ENCODE measurements around the gene SRI. TPM values are rescaled to one million over a fixed set of nuclear protein-coding genes. Genes with fewer than 3 reads are reported as not detected.

The SRI gene
- total RNA-seq, 1 experiment from 2014 or later, result 136 TPM

- no peaks in the 10 kb centered on the region for H3K27me3 Mint-ChIP-seq (ENCODE audit: low read depth)
- Histone ChIP-seq H4K20me1 (ENCODE audit: control insufficient read depth, insufficient read depth, insufficient read length) (peaks cover 3% of the 10 kb centered on the region), H3K23me2 (ENCODE audit: insufficient read length, low read depth, low read length, poor library complexity, severe bottlenecking) (no peaks in the 10 kb centered on the region), H2AK5ac (ENCODE audit: insufficient read length, low read length) (no peak overlapping the region), H3T11ph (ENCODE audit: low read length) (no peak overlapping the region), H2BK20ac (ENCODE audit: low read depth, low read length, poor library complexity, severe bottlenecking) (no peak overlapping the region), H3K4ac (ENCODE audit: low read depth, low read length) (no peak overlapping the region), H3K27ac (ENCODE audit: insufficient read length, low read depth, low read length) (no peak overlapping the region), H2BK12ac (ENCODE audit: insufficient read length, low read depth, low read length) (no peak overlapping the region), H3K27me3 (ENCODE audit: insufficient read depth, low read length) (no peaks in the 10 kb centered on the region), H4K5ac (ENCODE audit: insufficient read length, low read depth, low read length) (no peak overlapping the region), H3K4me1 (ENCODE audit: insufficient read depth, low read length) (peaks cover 9% of the 10 kb centered on the region; the same call in 1 of the 2 replicates), H3K23ac (ENCODE audit: insufficient read length, low read depth, low read length) (no peak overlapping the region), H2BK15ac (ENCODE audit: low read depth, low read length) (no peak overlapping the region), H3K79me1 (ENCODE audit: insufficient read depth, low read depth, low read length, poor library complexity, severe bottlenecking) (no peaks in the 10 kb centered on the region), H4K8ac (replicated peaks; ENCODE audit: insufficient read length, low read depth, low read length) (no peak overlapping the region), H3K9me3 (ENCODE audit: control insufficient read depth, low read depth, low read length) (no peaks in the 10 kb centered on the region), H2BK5ac (ENCODE audit: insufficient read length, low read length) (no peak overlapping the region), H2AFZ (ENCODE audit: low read length) (no peak overlapping the region), H3K9ac (ENCODE audit: extremely low read depth, insufficient read length, low read length) (no peak overlapping the region), H2BK120ac (ENCODE audit: low read depth, low read length, poor library complexity, severe bottlenecking) (no peak overlapping the region), H3K79me2 (ENCODE audit: insufficient read depth, low read length) (no peaks in the 10 kb centered on the region), H3K14ac (ENCODE audit: insufficient read depth, low read length) (no peak overlapping the region), H3K4me2 (ENCODE audit: insufficient read depth, insufficient read length, low read length) (peak overlapping the region; percentile 0), H3K18ac (ENCODE audit: insufficient read length, low read depth, low read length) (no peak overlapping the region), H3K56ac (ENCODE audit: insufficient read length, low read depth, low read length) (no peak overlapping the region), H4K91ac (ENCODE audit: insufficient read length, low read depth, low read length) (no peak overlapping the region)
- H3K36me3 Mint-ChIP-seq (ENCODE audit: insufficient read depth in 1 of 3, low read depth in 3 of 3), result peaks cover 13 to 28% (median 19%) of the 10 kb centered on the region in 3 experiments; a peak in 6 of 7 replicates
- peaks cover 17 to 29% of the 10 kb centered on the region in 2 experiments for H3K4me1 Mint-ChIP-seq
- no peaks in the 10 kb centered on the region for H3K9me3 Mint-ChIP-seq
- DNase-seq, result no peak
- TF ChIP-seq, protein P1, sequence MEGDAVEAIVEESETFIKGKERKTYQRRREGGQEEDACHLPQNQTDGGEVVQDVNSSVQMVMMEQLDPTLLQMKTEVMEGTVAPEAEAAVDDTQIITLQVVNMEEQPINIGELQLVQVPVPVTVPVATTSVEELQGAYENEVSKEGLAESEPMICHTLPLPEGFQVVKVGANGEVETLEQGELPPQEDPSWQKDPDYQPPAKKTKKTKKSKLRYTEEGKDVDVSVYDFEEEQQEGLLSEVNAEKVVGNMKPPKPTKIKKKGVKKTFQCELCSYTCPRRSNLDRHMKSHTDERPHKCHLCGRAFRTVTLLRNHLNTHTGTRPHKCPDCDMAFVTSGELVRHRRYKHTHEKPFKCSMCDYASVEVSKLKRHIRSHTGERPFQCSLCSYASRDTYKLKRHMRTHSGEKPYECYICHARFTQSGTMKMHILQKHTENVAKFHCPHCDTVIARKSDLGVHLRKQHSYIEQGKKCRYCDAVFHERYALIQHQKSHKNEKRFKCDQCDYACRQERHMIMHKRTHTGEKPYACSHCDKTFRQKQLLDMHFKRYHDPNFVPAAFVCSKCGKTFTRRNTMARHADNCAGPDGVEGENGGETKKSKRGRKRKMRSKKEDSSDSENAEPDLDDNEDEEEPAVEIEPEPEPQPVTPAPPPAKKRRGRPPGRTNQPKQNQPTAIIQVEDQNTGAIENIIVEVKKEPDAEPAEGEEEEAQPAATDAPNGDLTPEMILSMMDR (conservative IDR thresholded peaks at IDR 0.05), result no peak
- peak overlapping the region; percentile 2 to 80 (median 48); a peak in 5 of 7 replicates for H3K27ac Mint-ChIP-seq
- no peak overlapping the region; a peak in 1 of 5 replicates for H3K4me3 Mint-ChIP-seq
- no CpG with 5 or more reads among the region's 4 CpGs for WGBS (ENCODE audit: extremely low coverage, insufficient read length, low lambda C conversion rate)
Measured at GRCh38 chr7:88200789-88201188, 19.0 kb downstream of the SRI start.
